Placental pericyte (primary cell): ENCODE data around the gene TMEM209. TPM values are rescaled to one million over a fixed set of nuclear protein-coding genes. Genes with fewer than 3 reads are reported as not detected.

Experiments
- total RNA-seq: library from RNA; depleted of rRNA; stranded (reverse); fragments of >200 nt; gene quantifications from 2 replicates; pipeline ENCODE4 v1.2.3, GENCODE V29; 2012

Gene TMEM209
- total RNA-seq, result 29.5 and 32.0 TPM in 2 replicates

GRCh38 chr7:130205084-130205947, at the start of gene TMEM209:
TMEM209 (minus strand) TSS chr7:130205406; CDS start chr7:130205375, 31 bp downstream.

GRCh38 chr7:130207642-130208041, 2.4 kb upstream of the TMEM209 start, which contains the start of gene SSMEM1:
SSMEM1 (plus strand) TSS chr7:130207860; CDS start chr7:130207911, 51 bp downstream.

Other genes with a start within 250 kb of the TMEM209 start
- gene ZC3HC1, start 154.0 kb downstream of the TMEM209 start, total RNA-seq, result 14.2 and 20.0 TPM in 2 replicates
- gene KLHDC10, start 134.9 kb downstream of the TMEM209 start, total RNA-seq, result 16.0 and 22.6 TPM in 2 replicates
- 0.22 TPM in 1 of 2 replicates, not detected in the other for gene SSMEM1, start 2.5 kb upstream of the TMEM209 start, total RNA-seq
- gene CPA2, start 61.5 kb upstream of the TMEM209 start, total RNA-seq, result 0.22 TPM in 1 of 2 replicates, not detected in the other
- gene CPA4, start 87.8 kb upstream of the TMEM209 start, total RNA-seq, result 9.4 and 9.7 TPM in 2 replicates
- gene CPA5, start 139.4 kb upstream of the TMEM209 start, total RNA-seq, result not detected in 2 replicates
- gene CPA1, start 175.1 kb upstream of the TMEM209 start, total RNA-seq, result 1.8 TPM in 1 of 2 replicates, not detected in the other
- 15.5 and 23.5 TPM in 2 replicates for gene CEP41, start 235.6 kb upstream of the TMEM209 start, total RNA-seq